Body of pancreas (tissue), 4 donors: Measurements from ENCODE around the gene DPYSL4. TPM values are rescaled to one million over a fixed set of nuclear protein-coding genes. Genes with fewer than 3 reads are reported as not detected.

Experiments
- ATAC-seq: fragments of 150-250 bp; one replicate; pipeline ENCODE4 v1.9.1; 2016
- DNase-seq, 4 donors: peaks; one replicate each; pipeline ENCODE4 v3.0.0-alpha.2; 2019
- H3K27ac ChIP-seq, 4 donors: fragments of 200-600 bp; sonication (generic); 1 replicate in 3 of 4; 2 replicates in 1 of 4; pipeline versions ENCODE4 v1.5.1 to v1.6.1; 2016 to 2019; ENCODE audit warnings: mild to moderate bottlenecking in 1 of 4, mixed read lengths in 1 of 4, moderate library complexity in 1 of 4
- H3K27me3 ChIP-seq, 2 donors: fragments of 200-600 bp; sonication (generic); one replicate each; pipeline ENCODE4 v1.6.0; 2016; ENCODE audit warnings: mild to moderate bottlenecking in 1 of 2
- H3K36me3 ChIP-seq, 2 donors: fragments of 200-600 bp; sonication (generic); replicated peaks in 1 of 2; 2 replicates each; pipeline ENCODE4 v1.5.1; 2016; ENCODE audit warnings: low read depth in 2 of 2; ENCODE audit not compliant: insufficient read depth in 1 of 2
- H3K4me1 ChIP-seq: fragments of 200-600 bp; sonication (generic); one replicate; pipeline ENCODE4 v1.6.0; 2016
- H3K4me3 ChIP-seq, 2 donors: fragments of 200-600 bp; sonication (generic); 1 replicate in 1 of 2; 2 replicates in 1 of 2; pipeline ENCODE4 v1.5.1; 2016 to 2019
- H3K9me3 ChIP-seq, 3 donors: fragments of 200-600 bp; sonication (generic); 1 replicate in 2 of 3; 2 replicates in 1 of 3; pipeline ENCODE4 v1.5.1; 2016
- POLR2A ChIP-seq, 3 donors: fragments of 450-650 bp; IDR thresholded peaks; one replicate each; pipeline ENCODE4 v1.6.1; 2016; ENCODE audit warnings: antibody characterized with exemption in 3 of 3, mild to moderate bottlenecking in 2 of 3
- WGBS, 2 donors: methylation state at CpG; one replicate each; pipeline ENCODE4 v1.1.5; 2017; 5-methylcytosine and 5-hydroxymethylcytosine counted together
- intact Hi-C: fragments of 100-400 bp; cut with DNase I; formaldehyde crosslinking; loops from one replicate; pipeline ENCODE4 v1.15.1; 2023
- total RNA-seq, 2 donors: library from RNA; depleted of rRNA; stranded (reverse); fragments of >200 nt; gene quantifications; one replicate each; pipeline ENCODE4 v1.1.0, GENCODE V29; 2016
- TF ChIP-seq, protein P1 (sequence below), 7 experiments: fragments of 450-650 bp in 4 of 7; fragments of 200-600 bp in 3 of 7; sonication (generic) in 3 of 7; IDR thresholded peaks; one replicate each; pipeline ENCODE4 v1.5.1; 2016 to 2019; ENCODE audit warnings: antibody characterized with exemption in 7 of 7

The DPYSL4 gene
- total RNA-seq, 2 donors from 2014 or later = 0.52 TPM; not detected in 1

DNA sequence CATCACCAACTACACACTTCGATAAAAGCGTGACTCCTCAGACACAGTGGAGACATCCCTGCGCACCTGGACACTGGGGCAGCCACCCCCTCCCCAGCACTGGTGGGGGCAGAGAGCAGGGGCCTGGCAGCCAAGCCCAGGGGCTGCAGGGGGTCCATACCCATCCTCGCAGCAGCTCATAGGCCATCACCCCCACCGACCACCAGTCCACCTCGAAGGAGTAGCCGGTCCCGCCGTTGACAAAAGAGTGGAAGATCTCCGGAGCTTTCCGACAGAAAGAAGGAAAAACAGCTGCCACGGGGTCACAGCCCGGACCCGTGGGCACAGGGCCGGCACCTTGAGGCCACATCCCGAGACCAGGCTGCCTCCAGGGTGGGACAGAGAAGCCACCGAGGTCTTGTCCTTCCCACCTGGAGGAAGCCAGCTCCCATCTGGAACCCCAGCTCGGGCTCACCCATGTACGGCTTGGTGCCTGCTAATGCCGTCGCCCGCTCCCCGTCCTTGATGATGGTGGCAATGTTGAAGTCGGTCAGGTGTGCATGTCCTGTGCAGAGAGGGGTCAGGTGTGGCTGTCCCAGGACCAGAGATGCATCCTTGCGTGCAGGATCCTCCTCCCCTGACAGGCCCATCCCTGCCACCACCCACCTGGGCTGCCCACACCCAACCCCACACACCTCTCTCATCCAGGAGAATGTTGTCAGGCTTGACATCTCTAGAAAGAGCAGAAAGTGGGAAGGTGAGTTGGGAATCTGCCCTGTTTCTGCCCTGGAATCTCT is 38.5 kb downstream of the DPYSL4 start:
- peaks cover 6% of the 10 kb centered on the region for H3K4me1 ChIP-seq
- H3K36me3 ChIP-seq = no peaks in the 10 kb centered on the region
- no peak for DNase-seq
- no peaks in the 10 kb centered on the region for H3K27me3 ChIP-seq
- no peak for ATAC-seq
- 91 to 92% methylated on average over 13 to 25 of the region's 25 CpGs for WGBS, 2 donors
- no peaks in the 10 kb centered on the region for H3K9me3 ChIP-seq
- no peak overlapping the region for H3K4me3 ChIP-seq
- intact Hi-C loops = loop anchor here (5.0 to 10.0 kb wide), 2 partner anchors 127 to 240 kb away; no protein-coding TSS in a partner anchor
- H3K27ac ChIP-seq = no peak overlapping the region
- no peak for TF ChIP-seq POLR2A (IDR thresholded peaks at IDR 0.05)
- TF ChIP-seq, protein P1, sequence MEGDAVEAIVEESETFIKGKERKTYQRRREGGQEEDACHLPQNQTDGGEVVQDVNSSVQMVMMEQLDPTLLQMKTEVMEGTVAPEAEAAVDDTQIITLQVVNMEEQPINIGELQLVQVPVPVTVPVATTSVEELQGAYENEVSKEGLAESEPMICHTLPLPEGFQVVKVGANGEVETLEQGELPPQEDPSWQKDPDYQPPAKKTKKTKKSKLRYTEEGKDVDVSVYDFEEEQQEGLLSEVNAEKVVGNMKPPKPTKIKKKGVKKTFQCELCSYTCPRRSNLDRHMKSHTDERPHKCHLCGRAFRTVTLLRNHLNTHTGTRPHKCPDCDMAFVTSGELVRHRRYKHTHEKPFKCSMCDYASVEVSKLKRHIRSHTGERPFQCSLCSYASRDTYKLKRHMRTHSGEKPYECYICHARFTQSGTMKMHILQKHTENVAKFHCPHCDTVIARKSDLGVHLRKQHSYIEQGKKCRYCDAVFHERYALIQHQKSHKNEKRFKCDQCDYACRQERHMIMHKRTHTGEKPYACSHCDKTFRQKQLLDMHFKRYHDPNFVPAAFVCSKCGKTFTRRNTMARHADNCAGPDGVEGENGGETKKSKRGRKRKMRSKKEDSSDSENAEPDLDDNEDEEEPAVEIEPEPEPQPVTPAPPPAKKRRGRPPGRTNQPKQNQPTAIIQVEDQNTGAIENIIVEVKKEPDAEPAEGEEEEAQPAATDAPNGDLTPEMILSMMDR (IDR thresholded peaks at IDR 0.05) = no peak

GRCh38 chr10:132225849-132226205 is 39.1 kb downstream of the DPYSL4 start:
- intact Hi-C loops = loop anchor here (5.0 to 10.0 kb wide), 2 partner anchors 126 to 239 kb away; no protein-coding TSS in a partner anchor
- DNase-seq (no peak), ATAC-seq (no peak)
- TF ChIP-seq, protein P1 (IDR thresholded peaks at IDR 0.05) = no peak
- TF ChIP-seq POLR2A (IDR thresholded peaks at IDR 0.05) = no peak
- 74 to 76% methylated on average over 4 to 8 of the region's 8 CpGs for WGBS, 2 donors
- Histone ChIP-seq H3K4me3 (no peak overlapping the region), H3K9me3 (no peaks in the 10 kb centered on the region), H3K36me3 (no peaks in the 10 kb centered on the region), H3K4me1 (peaks cover 6% of the 10 kb centered on the region), H3K27ac (no peak overlapping the region), H3K27me3 (no peaks in the 10 kb centered on the region)

DNA sequence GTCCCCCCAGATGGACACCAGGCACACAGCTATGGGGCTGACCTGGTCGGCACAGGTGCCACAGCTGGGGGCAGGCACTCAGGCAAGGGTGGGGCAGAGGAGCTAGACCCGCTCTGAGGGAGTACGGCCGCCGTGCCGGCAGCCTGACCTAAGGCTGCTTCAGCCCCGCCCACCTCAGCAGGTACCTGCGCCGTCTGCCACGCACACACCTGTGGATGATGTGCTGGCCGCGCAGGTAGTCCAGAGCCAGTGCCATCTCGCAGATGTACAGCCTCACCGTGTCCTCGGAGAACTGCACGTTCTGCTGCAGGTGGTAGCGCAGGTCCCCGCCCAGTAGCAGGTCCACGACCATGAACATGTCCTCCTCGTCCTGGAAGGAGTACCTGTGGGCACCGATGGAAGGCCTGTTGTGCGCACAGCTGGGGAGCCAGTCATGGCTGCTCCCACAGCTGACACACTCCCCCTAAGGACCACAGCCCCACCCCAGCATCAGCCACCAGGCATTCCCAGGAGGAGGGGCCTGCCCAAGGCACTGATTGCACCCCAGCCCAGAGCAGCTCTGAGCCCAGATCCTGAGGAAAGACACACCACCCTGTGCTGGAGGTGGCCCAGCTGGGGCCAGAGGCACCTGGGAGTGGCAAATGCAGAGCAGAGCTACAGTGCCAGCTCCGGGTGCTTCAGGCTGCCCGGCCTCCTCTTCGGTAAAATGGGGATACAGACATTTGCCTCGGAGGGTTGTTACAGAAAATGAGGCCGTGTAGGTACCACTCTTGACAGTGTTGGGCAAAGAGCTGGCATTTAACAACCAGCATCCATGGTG is 40.0 kb downstream of the DPYSL4 start:
- intact Hi-C loops = loop anchor here (5.0 to 10.0 kb wide), 2 partner anchors 126 to 238 kb away; no protein-coding TSS in a partner anchor
- no peak overlapping the region for H3K4me3 ChIP-seq
- no peaks in the 10 kb centered on the region for H3K36me3 ChIP-seq
- no peaks in the 10 kb centered on the region for H3K9me3 ChIP-seq
- no peak overlapping the region for H3K27ac ChIP-seq
- 78 to 82% methylated on average over 5 to 26 of the region's 27 CpGs for WGBS, 2 donors
- DNase-seq (no peak), ATAC-seq (no peak)
- peaks cover 6% of the 10 kb centered on the region for H3K4me1 ChIP-seq
- H3K27me3 ChIP-seq = no peaks in the 10 kb centered on the region
- no peak for TF ChIP-seq POLR2A (IDR thresholded peaks at IDR 0.05)
- TF ChIP-seq, protein P1 (IDR thresholded peaks at IDR 0.05) = no peak

- no peak overlapping the region for H3K4me3 ChIP-seq
- peaks cover 5% of the 10 kb centered on the region for H3K4me1 ChIP-seq
- H3K36me3 ChIP-seq = no peaks in the 10 kb centered on the region
- H3K27me3 ChIP-seq = no peaks in the 10 kb centered on the region
- ATAC-seq (no peak), DNase-seq (no peak)
- no peaks in the 10 kb centered on the region for H3K9me3 ChIP-seq
- TF ChIP-seq, protein P1 (IDR thresholded peaks at IDR 0.05) = no peak
- TF ChIP-seq POLR2A (IDR thresholded peaks at IDR 0.05) = no peak
- intact Hi-C loops = loop anchor here (5.0 to 10.0 kb wide), 2 partner anchors 124 to 237 kb away; no protein-coding TSS in a partner anchor
- no peak overlapping the region for H3K27ac ChIP-seq
- 90 to 93% methylated on average over 22 to 26 of the region's 29 CpGs for WGBS, 2 donors
Measured at GRCh38 chr10:132227851-132228390, 41.2 kb downstream of the DPYSL4 start.
